NCI-H446 treated with DMSO at 0.1 percent for 48 hours (cell line): ENCODE measurements around the gene FOXR1.
A peak's percentile ranks its signal among the peaks of the same experiment; 100 is the strongest.

Source experiments
- DNase-seq: peaks from one replicate; lab custom pipeline; 2025; lab: John Stamatoyannopoulos, UW

FOXR1 gene

GRCh38 chr11:118971646-118972045 lies at the start of gene FOXR1:
Gene FOXR1, plus strand, starts transcription at chr11:118971761. Its CDS starts 171 bp downstream, at chr11:118971932.
- DNase-seq, result no peak

- no peak for DNase-seq
Observed at GRCh38 chr11:118921929-118922744, 49.4 kb upstream of the FOXR1 start.

GRCh38 chr11:118922745-118923627 lies 48.6 kb upstream of the FOXR1 start:
- DNase-seq, result no peak

- no peak for DNase-seq
Observed at GRCh38 chr11:118923721-118924587, 47.6 kb upstream of the FOXR1 start.

GRCh38 chr11:118924591-118925585 lies 46.7 kb upstream of the FOXR1 start:
- DNase-seq, result no peak

- DNase-seq, result no peak
Observed at GRCh38 chr11:118927554-118928100, 43.9 kb upstream of the FOXR1 start.

GRCh38 chr11:118928101-118928869 lies 43.3 kb upstream of the FOXR1 start:
- DNase-seq, result peak; percentile 78

- DNase-seq, result peak; percentile 75
Observed at GRCh38 chr11:118928870-118929500, 42.6 kb upstream of the FOXR1 start.

GRCh38 chr11:118929501-118930093 lies 42.0 kb upstream of the FOXR1 start:
- peak; percentile 80 for DNase-seq

GRCh38 chr11:118930094-118930712 lies 41.4 kb upstream of the FOXR1 start:
- DNase-seq, result peak; percentile 35

- no peak for DNase-seq
Observed at GRCh38 chr11:118931571-118931970, 40.0 kb upstream of the FOXR1 start.

- no peak for DNase-seq
Observed at GRCh38 chr11:118933486-118933885, 38.1 kb upstream of the FOXR1 start.

GRCh38 chr11:118935376-118935775 lies 36.2 kb upstream of the FOXR1 start:
- DNase-seq, result no peak

GRCh38 chr11:118938491-118939403 lies 32.8 kb upstream of the FOXR1 start:
- DNase-seq, result no peak

- no peak for DNase-seq
Observed at GRCh38 chr11:118939404-118939915, 32.1 kb upstream of the FOXR1 start.

GRCh38 chr11:118939953-118940598 lies 31.5 kb upstream of the FOXR1 start:
- no peak for DNase-seq
